Colonic mucosa (tissue), 4 donors: ENCODE measurements around the gene RNH1. TPM values are rescaled to one million over a fixed set of nuclear protein-coding genes. Genes with fewer than 3 reads are reported as not detected.

Experiments used
- DNase-seq: peaks from one replicate; pipeline ENCODE4 v3.0.0-alpha.2; 2020
- H3K27ac ChIP-seq: fragments of 200-600 bp; one replicate; pipeline ENCODE4 v1.8.0; 2021
- H3K27me3 ChIP-seq: fragments of 200-600 bp; one replicate; pipeline ENCODE4 v1.8.0; 2021
- H3K36me3 ChIP-seq: fragments of 200-600 bp; one replicate; pipeline ENCODE4 v1.8.0; 2021
- H3K4me1 ChIP-seq: fragments of 200-600 bp; one replicate; pipeline ENCODE4 v1.8.0; 2021; ENCODE audit warnings: mild to moderate bottlenecking
- H3K4me3 ChIP-seq: fragments of 200-600 bp; one replicate; pipeline ENCODE4 v1.8.0; 2021
- H3K9ac ChIP-seq, 2 donors: one replicate each; pipeline ENCODE4 v1.7.0; 2013; ENCODE audit warnings: control low read depth in 2 of 2, low read depth in 2 of 2, low read length in 2 of 2
- H3K9me3 ChIP-seq: fragments of 200-600 bp; one replicate; pipeline ENCODE4 v1.8.0; 2021
- intact Hi-C: fragments of 100-400 bp; cut with DNase I; formaldehyde crosslinking; loops from one replicate; pipeline ENCODE4 v1.14.1; 2022
- total RNA-seq, 2 donors: library from RNA; stranded (reverse); fragmentation: NEBNext Ultra II Directional in 1 of 2; extraction: Animal tissue kit (Norgen Biotek cat#: 25700) in 1 of 2; gene quantifications; one replicate each; pipeline ENCODE4 v1.2.1, GENCODE V29; 2021
- TF ChIP-seq, protein P1 (sequence below): fragments of 200-600 bp; IDR thresholded peaks from one replicate; pipeline ENCODE4 v1.8.0; 2022; ENCODE audit warnings: antibody characterized with exemption, mild to moderate bottlenecking
- donor health status: healthy.
- donor health status: DM: no; HTN: no; CAD: no.
- donor health status: DM: no; HTN: no; CAD: no.

The RNH1 gene
- total RNA-seq: 100 to 1,000 TPM; 106 to 140 TPM

- TF ChIP-seq, protein P1, sequence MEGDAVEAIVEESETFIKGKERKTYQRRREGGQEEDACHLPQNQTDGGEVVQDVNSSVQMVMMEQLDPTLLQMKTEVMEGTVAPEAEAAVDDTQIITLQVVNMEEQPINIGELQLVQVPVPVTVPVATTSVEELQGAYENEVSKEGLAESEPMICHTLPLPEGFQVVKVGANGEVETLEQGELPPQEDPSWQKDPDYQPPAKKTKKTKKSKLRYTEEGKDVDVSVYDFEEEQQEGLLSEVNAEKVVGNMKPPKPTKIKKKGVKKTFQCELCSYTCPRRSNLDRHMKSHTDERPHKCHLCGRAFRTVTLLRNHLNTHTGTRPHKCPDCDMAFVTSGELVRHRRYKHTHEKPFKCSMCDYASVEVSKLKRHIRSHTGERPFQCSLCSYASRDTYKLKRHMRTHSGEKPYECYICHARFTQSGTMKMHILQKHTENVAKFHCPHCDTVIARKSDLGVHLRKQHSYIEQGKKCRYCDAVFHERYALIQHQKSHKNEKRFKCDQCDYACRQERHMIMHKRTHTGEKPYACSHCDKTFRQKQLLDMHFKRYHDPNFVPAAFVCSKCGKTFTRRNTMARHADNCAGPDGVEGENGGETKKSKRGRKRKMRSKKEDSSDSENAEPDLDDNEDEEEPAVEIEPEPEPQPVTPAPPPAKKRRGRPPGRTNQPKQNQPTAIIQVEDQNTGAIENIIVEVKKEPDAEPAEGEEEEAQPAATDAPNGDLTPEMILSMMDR: no peak
- Histone ChIP-seq H3K27ac (peak within 1 kb of the TSS; percentile 99), H3K27me3 (no peaks in the 10 kb centered on the region), H3K9me3 (no peaks in the 10 kb centered on the region), H3K9ac (peak within 1 kb of the TSS; percentile 90 to 94), H3K4me1 (peaks cover 20% of the 10 kb centered on the region), H3K4me3 (peak within 1 kb of the TSS; percentile 95), H3K36me3 (no peaks in the 10 kb centered on the region)
- intact Hi-C loops: no loop called here
- DNase-seq: peak; percentile 100
These were observed at the start of gene RNH1 for GRCh38 chr11:506995-507726. TSS of gene RNH1 (minus strand) at chr11:507242. CDS start at chr11:502162, 5,080 bp downstream.

DNA sequence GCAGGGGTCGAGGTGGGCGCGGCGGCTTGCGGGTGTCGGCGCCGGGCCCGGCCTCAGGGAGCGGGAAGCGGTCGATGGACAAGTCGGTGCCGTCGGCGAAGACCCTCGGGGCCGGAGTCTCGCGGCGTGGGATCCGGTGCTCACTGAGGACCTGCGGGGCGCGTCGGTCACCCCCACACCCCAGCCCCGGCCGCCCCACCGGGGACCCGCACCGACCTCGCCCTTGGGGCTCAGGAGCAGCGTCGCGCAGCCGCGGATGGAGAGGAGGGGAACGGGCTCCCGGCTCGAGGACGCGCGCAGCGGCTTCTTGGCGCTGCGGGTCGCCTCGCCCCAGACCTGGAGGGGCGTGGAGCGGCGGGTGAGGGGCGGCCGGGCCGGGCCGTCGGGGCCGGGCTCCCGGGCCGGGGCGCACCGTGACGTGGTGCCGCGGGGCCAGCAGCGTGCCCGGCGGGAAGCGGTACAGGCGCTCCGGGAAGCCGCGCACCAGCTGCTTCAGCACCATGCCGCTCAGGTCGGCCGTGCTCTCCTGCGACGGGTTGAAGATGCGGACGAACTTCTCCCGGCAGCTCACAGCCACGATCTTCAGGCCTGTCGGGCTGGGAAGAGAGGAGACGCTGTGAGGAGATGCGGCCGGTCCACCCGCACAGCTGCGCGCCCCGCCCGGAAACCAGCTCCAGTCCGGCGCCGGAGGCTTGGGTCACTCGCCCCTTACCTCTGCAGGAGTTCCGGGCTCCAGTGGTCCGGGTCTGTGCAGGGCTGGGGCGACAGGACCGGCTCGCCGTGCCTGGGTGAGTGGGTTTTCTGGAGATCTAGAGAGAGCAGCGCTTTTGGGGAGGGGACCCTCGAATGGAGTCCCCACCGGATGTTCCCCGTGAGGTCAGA is 49.0 kb upstream of the RNH1 start:
- Histone ChIP-seq H3K27me3 (peaks cover 20% of the 10 kb centered on the region), H3K4me1 (peaks cover 3% of the 10 kb centered on the region), H3K9me3 (no peaks in the 10 kb centered on the region), H3K27ac (no peak overlapping the region), H3K4me3 (peak overlapping the region; percentile 35), H3K9ac (no peak overlapping the region), H3K36me3 (no peaks in the 10 kb centered on the region)
- intact Hi-C loops: loop anchor here (10.0 kb wide), 1 partner anchor 169 kb away; no protein-coding TSS in a partner anchor
- no peak for DNase-seq
- TF ChIP-seq, protein P1: no peak

- TF ChIP-seq, protein P1: no peak
- peak overlapping the region; percentile 35 for H3K4me3 ChIP-seq
- H3K27me3 ChIP-seq: peaks cover 20% of the 10 kb centered on the region
- H3K36me3 ChIP-seq: no peaks in the 10 kb centered on the region
- H3K9me3 ChIP-seq: no peaks in the 10 kb centered on the region
- H3K9ac ChIP-seq: peak overlapping the region in 1 of 2 donors; percentile 43
- no peak for DNase-seq
- peaks cover 2% of the 10 kb centered on the region for H3K4me1 ChIP-seq
- intact Hi-C loops: loop anchor here (10.0 kb wide), 1 partner anchor 169 kb away; no protein-coding TSS in a partner anchor
- H3K27ac ChIP-seq: no peak overlapping the region
These were observed 48.3 kb upstream of the RNH1 start for GRCh38 chr11:555227-555779.

DNA sequence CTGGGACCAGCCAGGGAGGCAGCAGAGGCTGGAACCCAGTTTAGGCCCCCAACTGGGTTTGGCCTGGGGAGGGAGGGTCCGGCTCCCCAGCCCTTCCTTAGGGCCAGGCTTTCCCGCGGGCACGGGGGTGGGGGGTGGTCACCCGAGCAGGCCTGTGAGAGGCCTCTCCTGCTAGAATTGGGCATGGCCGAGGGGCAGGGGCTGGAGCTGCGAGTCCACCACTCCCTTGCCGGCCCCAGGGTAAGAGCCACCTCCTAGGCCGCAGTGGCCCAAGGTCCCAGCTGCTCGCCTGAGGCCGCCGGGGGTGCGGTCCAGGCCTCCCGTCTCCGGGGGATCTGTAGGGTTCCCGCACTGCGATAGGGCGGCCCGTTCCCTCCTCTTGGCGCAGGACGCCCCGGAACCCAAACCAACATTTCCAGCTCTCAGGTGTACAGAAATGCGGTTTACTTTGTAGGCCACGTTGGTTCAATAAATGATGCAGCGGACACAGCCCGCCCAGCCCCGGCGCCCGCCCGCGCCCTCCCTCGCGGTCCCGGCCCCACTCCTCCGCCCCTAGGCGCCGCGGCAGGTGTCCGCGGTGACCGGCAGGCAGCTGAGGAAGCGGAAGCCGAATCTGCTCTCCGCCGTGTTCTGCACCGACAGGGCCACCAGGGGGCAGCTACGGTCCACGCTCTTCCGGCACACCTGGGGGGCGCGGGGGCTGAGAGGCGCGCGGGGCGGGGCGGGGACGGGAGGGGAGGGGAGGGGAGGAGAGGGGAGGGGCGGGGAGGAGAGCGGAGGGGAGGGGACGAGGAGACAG is 47.6 kb upstream of the RNH1 start:
- peak; percentile 79 for DNase-seq
- Histone ChIP-seq H3K4me3 (peak overlapping the region; percentile 35), H3K9me3 (no peaks in the 10 kb centered on the region), H3K4me1 (no peaks in the 10 kb centered on the region), H3K9ac (peak overlapping the region; percentile 43 to 74), H3K27me3 (peaks cover 20% of the 10 kb centered on the region), H3K27ac (no peak overlapping the region), H3K36me3 (no peaks in the 10 kb centered on the region)
- TF ChIP-seq, protein P1: peak; percentile 29
- intact Hi-C loops: loop anchor here (10.0 kb wide), 1 partner anchor 170 kb away; no protein-coding TSS in a partner anchor
